Measurements from ENCODE around the gene AURKA.

- TF ChIP-seq CTCF (IDR thresholded peaks at IDR 0.05) (no peak), POLR2AphosphoS5 (IDR thresholded peaks at IDR 0.05; ENCODE audit: low read depth, low read length) (no peak), TCF7L2 (IDR thresholded peaks at IDR 0.05; ENCODE audit: low read depth, low read length) (no peak)
Measured at GRCh38 chr20:56430957-56431356, 38.9 kb upstream of the AURKA start.

Data from Panc1 (cell line).